Ovary (tissue), 1 donor: ENCODE data around the gene FKBP3.

Experiments used
- EP300 ChIP-seq: sonication (generic); formaldehyde crosslinking; IDR thresholded peaks from one replicate; pipeline ENCODE4 v1.6.1; 2017; ENCODE audit warnings: antibody characterized with exemption
- POLR2A ChIP-seq: fragments of 450-650 bp; IDR thresholded peaks from one replicate; pipeline ENCODE4 v1.6.1; 2017; ENCODE audit warnings: antibody characterized with exemption, mild to moderate bottlenecking, moderate library complexity

GRCh38 chr14:45072126-45072525, 62.2 kb downstream of the FKBP3 start:
- no peak for TF ChIP-seq POLR2A
- no peak for TF ChIP-seq EP300
